CD14-positive monocyte (primary cell): Measurements from ENCODE around the gene PCDH15. TPM values are rescaled to one million over a fixed set of nuclear protein-coding genes. Genes with fewer than 3 reads are reported as not detected.

Experiments used
- DNase-seq, 3 donors: peaks; one replicate each; pipeline ENCODE4 v3.0.0-alpha.2; 2011 to 2022
- H2AFZ ChIP-seq: 2 replicates; pipeline ENCODE4 v1.6.0; 2012; ENCODE audit warnings: mild to moderate bottlenecking, low read depth, low read length, inconsistent platforms; ENCODE audit not compliant: insufficient read depth, poor library complexity, severe bottlenecking
- H3K27ac ChIP-seq, 2 donors: 1 replicate in 1 of 2; 2 replicates in 1 of 2; pipeline ENCODE4 v1.5.1; 2012 to 2013; ENCODE audit warnings: low read length in 2 of 2, control low read depth in 1 of 2, inconsistent platforms in 1 of 2, low read depth in 1 of 2, mild to moderate bottlenecking in 1 of 2
- H3K27me3 ChIP-seq, 2 donors: one replicate each; pipeline versions ENCODE4 v1.6.0 to v1.6.1; 2011 to 2013; ENCODE audit warnings: low read length in 2 of 2; ENCODE audit not compliant: control insufficient read depth in 2 of 2, insufficient read depth in 2 of 2
- H3K36me3 ChIP-seq, 2 donors: replicated peaks in 1 of 2; 1 replicate in 1 of 2; 2 replicates in 1 of 2; pipeline versions ENCODE4 v1.5.1 to v1.6.1; 2012 to 2013; ENCODE audit warnings: low read length in 2 of 2, control low read depth in 1 of 2, inconsistent platforms in 1 of 2, mild to moderate bottlenecking in 1 of 2; ENCODE audit not compliant: insufficient read depth in 2 of 2, control insufficient read depth in 1 of 2
- H3K4me1 ChIP-seq, 2 donors: 1 replicate in 1 of 2; 2 replicates in 1 of 2; pipeline versions ENCODE4 v1.5.1 to v1.6.1; 2012 to 2013; ENCODE audit warnings: low read length in 2 of 2, control low read depth in 1 of 2, inconsistent platforms in 1 of 2, mild to moderate bottlenecking in 1 of 2, moderate library complexity in 1 of 2; ENCODE audit not compliant: insufficient read depth in 2 of 2, control insufficient read depth in 1 of 2
- H3K4me2 ChIP-seq: replicated peaks from 2 replicates; pipeline ENCODE3; 2012; ENCODE audit warnings: low read length, moderate library complexity, mild to moderate bottlenecking; ENCODE audit not compliant: poor library complexity, severe bottlenecking; ENCODE audit errors: extremely low read depth
- H3K4me3 ChIP-seq, 3 experiments: fragments of 200-600 bp in 1 of 3; sonication (generic) in 1 of 3; replicated peaks in 1 of 3; 1 replicate in 2 of 3; 2 replicates in 1 of 3; pipeline ENCODE4 v1.5.1; 2011 to 2013; ENCODE audit warnings: low read length in 3 of 3, mild to moderate bottlenecking in 3 of 3, control low read depth in 2 of 3, low read depth in 2 of 3, inconsistent platforms in 1 of 3, moderate library complexity in 1 of 3
- H3K79me2 ChIP-seq: 2 replicates; pipeline ENCODE4 v1.6.0; 2012; ENCODE audit warnings: mild to moderate bottlenecking, control low read depth, inconsistent platforms, low read length, moderate library complexity; ENCODE audit not compliant: insufficient read depth
- H3K9ac ChIP-seq: 2 replicates; pipeline ENCODE4 v1.6.0; 2017; ENCODE audit warnings: low read length, mild to moderate bottlenecking; ENCODE audit not compliant: insufficient read depth, poor library complexity, severe bottlenecking
- H3K9me3 ChIP-seq, 2 donors: replicated peaks in 1 of 2; 1 replicate in 1 of 2; 2 replicates in 1 of 2; pipeline versions ENCODE4 v1.5.1 to v1.6.1; 2012 to 2013; ENCODE audit warnings: low read length in 2 of 2, control low read depth in 1 of 2; ENCODE audit not compliant: control insufficient read depth in 1 of 2, insufficient read depth in 1 of 2
- H4K20me1 ChIP-seq: 2 replicates; pipeline ENCODE4 v1.6.0; 2012; ENCODE audit warnings: mild to moderate bottlenecking, low read length, control low read depth, moderate library complexity; ENCODE audit not compliant: insufficient read depth
- H3K27ac Mint-ChIP-seq, 7 donors: one replicate each; pipeline ENCODE4 v1.8.0; 2020; ENCODE audit warnings: mild to moderate bottlenecking in 7 of 7, mixed read lengths in 7 of 7, moderate library complexity in 6 of 7, inconsistent platforms in 2 of 7
- H3K27me3 Mint-ChIP-seq, 3 donors: one replicate each; pipeline ENCODE4 v1.8.0; 2021 to 2022; ENCODE audit warnings: low read depth in 3 of 3, mild to moderate bottlenecking in 3 of 3, mixed read lengths in 3 of 3, moderate library complexity in 3 of 3, inconsistent platforms in 1 of 3
- H3K36me3 Mint-ChIP-seq, 2 donors: one replicate each; pipeline ENCODE4 v1.8.0; 2020; ENCODE audit warnings: mixed read lengths in 2 of 2, inconsistent platforms in 1 of 2, mild to moderate bottlenecking in 1 of 2
- H3K4me1 Mint-ChIP-seq: one replicate; pipeline ENCODE4 v1.8.0; 2020; ENCODE audit warnings: mild to moderate bottlenecking, mixed read lengths
- H3K4me3 Mint-ChIP-seq, 2 donors: one replicate each; pipeline ENCODE4 v1.8.0; 2020; ENCODE audit warnings: mild to moderate bottlenecking in 2 of 2, mixed read lengths in 2 of 2, moderate library complexity in 1 of 2
- H3K9me3 Mint-ChIP-seq, 7 donors: one replicate each; pipeline ENCODE4 v1.8.0; 2020 to 2022; ENCODE audit warnings: mixed read lengths in 7 of 7, mild to moderate bottlenecking in 6 of 7, moderate library complexity in 6 of 7, inconsistent platforms in 2 of 7
- WGBS: methylation state at CpG from one replicate; pipeline ENCODE4 v1.1.5; 2013; ENCODE audit warnings: missing lambda C conversion rate; ENCODE audit not compliant: insufficient coverage; 5-methylcytosine and 5-hydroxymethylcytosine counted together
- intact Hi-C, 2 donors: fragments of 100-400 bp; cut with micrococcal nuclease; formaldehyde crosslinking; loops; one replicate each; pipeline versions ENCODE4 v1.15.0 to v1.15.1; 2023
- polyA plus RNA-seq, 3 donors: library from polyadenylated mRNA; depleted of rRNA in 1 of 3; unstranded in 2 of 3; stranded (reverse) in 1 of 3; fragments of 300-500 nt in 2 of 3; fragments of >200 nt in 1 of 3; fragmentation: Illumina TruSeq in 2 of 3; gene quantifications; 1 replicate in 2 of 3; 2 replicates in 1 of 3; pipeline ENCODE4 v1.2.3, GENCODE V29; 2012 to 2021
- TF ChIP-seq, protein P1 (sequence below): fragments of 200-600 bp; IDR thresholded peaks from one replicate; pipeline ENCODE4 v1.8.0; 2022; ENCODE audit warnings: antibody characterized with exemption, mild to moderate bottlenecking

PCDH15 gene
- polyA plus RNA-seq, 3 donors = not detected

GRCh38 chr10:54745436-54745835 is 55.6 kb downstream of the PCDH15 start:
- Mint-ChIP-seq H3K9me3 (no peaks in the 10 kb centered on the region), H3K4me1 (no peaks in the 10 kb centered on the region), H3K4me3 (no peak overlapping the region), H3K36me3 (no peaks in the 10 kb centered on the region), H3K27me3 (no peaks in the 10 kb centered on the region), H3K27ac (no peak overlapping the region)
- Histone ChIP-seq H3K4me1 (no peaks in the 10 kb centered on the region), H3K9me3 (no peaks in the 10 kb centered on the region), H3K4me2 (no peak overlapping the region), H3K27ac (no peak overlapping the region), H3K4me3 (no peak overlapping the region), H2AFZ (no peak overlapping the region), H3K9ac (no peak overlapping the region), H4K20me1 (no peaks in the 10 kb centered on the region), H3K79me2 (no peaks in the 10 kb centered on the region), H3K27me3 (no peaks in the 10 kb centered on the region), H3K36me3 (no peaks in the 10 kb centered on the region)
- intact Hi-C loops = no loop called here
- WGBS = no CpG with 5 or more reads among the region's 2 CpGs
- no peak for DNase-seq
- TF ChIP-seq, protein P1, sequence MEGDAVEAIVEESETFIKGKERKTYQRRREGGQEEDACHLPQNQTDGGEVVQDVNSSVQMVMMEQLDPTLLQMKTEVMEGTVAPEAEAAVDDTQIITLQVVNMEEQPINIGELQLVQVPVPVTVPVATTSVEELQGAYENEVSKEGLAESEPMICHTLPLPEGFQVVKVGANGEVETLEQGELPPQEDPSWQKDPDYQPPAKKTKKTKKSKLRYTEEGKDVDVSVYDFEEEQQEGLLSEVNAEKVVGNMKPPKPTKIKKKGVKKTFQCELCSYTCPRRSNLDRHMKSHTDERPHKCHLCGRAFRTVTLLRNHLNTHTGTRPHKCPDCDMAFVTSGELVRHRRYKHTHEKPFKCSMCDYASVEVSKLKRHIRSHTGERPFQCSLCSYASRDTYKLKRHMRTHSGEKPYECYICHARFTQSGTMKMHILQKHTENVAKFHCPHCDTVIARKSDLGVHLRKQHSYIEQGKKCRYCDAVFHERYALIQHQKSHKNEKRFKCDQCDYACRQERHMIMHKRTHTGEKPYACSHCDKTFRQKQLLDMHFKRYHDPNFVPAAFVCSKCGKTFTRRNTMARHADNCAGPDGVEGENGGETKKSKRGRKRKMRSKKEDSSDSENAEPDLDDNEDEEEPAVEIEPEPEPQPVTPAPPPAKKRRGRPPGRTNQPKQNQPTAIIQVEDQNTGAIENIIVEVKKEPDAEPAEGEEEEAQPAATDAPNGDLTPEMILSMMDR = no peak

GRCh38 chr10:54742416-54742815 is 58.6 kb downstream of the PCDH15 start:
- Histone ChIP-seq H3K27me3 (no peaks in the 10 kb centered on the region), H3K4me1 (no peaks in the 10 kb centered on the region), H3K79me2 (no peaks in the 10 kb centered on the region), H3K4me3 (no peak overlapping the region), H3K4me2 (no peak overlapping the region), H2AFZ (no peak overlapping the region), H3K9me3 (no peaks in the 10 kb centered on the region), H4K20me1 (no peaks in the 10 kb centered on the region), H3K9ac (no peak overlapping the region), H3K36me3 (no peaks in the 10 kb centered on the region), H3K27ac (no peak overlapping the region)
- no peak for DNase-seq
- Mint-ChIP-seq H3K27me3 (no peaks in the 10 kb centered on the region), H3K9me3 (peaks cover 0 to 2% (median 0%) of the 10 kb centered on the region in 7 donors), H3K36me3 (no peaks in the 10 kb centered on the region), H3K4me1 (no peaks in the 10 kb centered on the region), H3K27ac (no peak overlapping the region), H3K4me3 (no peak overlapping the region)
- WGBS = 90% methylated on average over 2 of the region's 4 CpGs
- TF ChIP-seq, protein P1 = no peak
- intact Hi-C loops = no loop called here
